ENCODE data around the gene SMCO3. TPM values are rescaled to one million over a fixed set of nuclear protein-coding genes. Genes with fewer than 3 reads are reported as not detected.
"Not testable (repeated sequence)": the region's sequence is repeated elsewhere in the genome, so short reads cannot be mapped to it uniquely, and the experiment has no call there.

The SMCO3 gene
- polyA plus RNA-seq, 1 donor from 2014 or later = 2.7 TPM

- H3K9me3 ChIP-seq (ENCODE audit: low read length); H3K4me2 ChIP-seq (ENCODE audit: low read length); H3K27ac ChIP-seq (ENCODE audit: low read length); H2AFZ ChIP-seq (ENCODE audit: low read depth, low read length); H3K9me2 ChIP-seq (ENCODE audit: insufficient read depth, low read length); H3K79me2 ChIP-seq (replicated peaks; ENCODE audit: insufficient read depth, low read length); H3K27me3 ChIP-seq (ENCODE audit: insufficient read depth, low read depth, low read length); H3K9ac ChIP-seq (ENCODE audit: low read length); H3F3A ChIP-seq (ENCODE audit: insufficient read depth, low read length, poor library complexity, severe bottlenecking); H4K20me1 ChIP-seq (ENCODE audit: insufficient read depth); H3K4me3 ChIP-seq (ENCODE audit: low read length); H3K36me3 ChIP-seq (ENCODE audit: insufficient read depth, low read length): not testable (repeated sequence)
These were observed 54.2 kb downstream of the SMCO3 start for GRCh38 chr12:14759711-14760280.

- H3K4me2 ChIP-seq (ENCODE audit: low read length) = no peak overlapping the region
- no peaks in the 10 kb centered on the region for H3F3A ChIP-seq (ENCODE audit: insufficient read depth, low read length, poor library complexity, severe bottlenecking)
- H3K9me3 ChIP-seq (ENCODE audit: low read length) = no peaks in the 10 kb centered on the region
- no peaks in the 10 kb centered on the region for H3K9me2 ChIP-seq (ENCODE audit: insufficient read depth, low read length)
- H3K79me2 ChIP-seq (replicated peaks; ENCODE audit: insufficient read depth, low read length) = no peaks in the 10 kb centered on the region
- no peak overlapping the region for H2AFZ ChIP-seq (ENCODE audit: low read depth, low read length)
- TF ChIP-seq MXI1 (conservative IDR thresholded peaks at IDR 0.05; ENCODE audit: poor library complexity, severe bottlenecking) (no peak), EZH2 (IDR thresholded peaks at IDR 0.05; ENCODE audit: borderline replicate concordance, insufficient read depth, low read length, poor library complexity, severe bottlenecking) (no peak), TAF1 (IDR thresholded peaks at IDR 0.05; ENCODE audit: low read depth) (no peak), REST (IDR thresholded peaks at IDR 0.05; ENCODE audit: borderline replicate concordance) (no peak), SMC3 (conservative IDR thresholded peaks at IDR 0.05; ENCODE audit: poor library complexity) (no peak), RAD21 (conservative IDR thresholded peaks at IDR 0.05) (no peak), EP300 (conservative IDR thresholded peaks at IDR 0.05; ENCODE audit: poor library complexity, severe bottlenecking) (no peak)
- TF ChIP-seq, protein P1, sequence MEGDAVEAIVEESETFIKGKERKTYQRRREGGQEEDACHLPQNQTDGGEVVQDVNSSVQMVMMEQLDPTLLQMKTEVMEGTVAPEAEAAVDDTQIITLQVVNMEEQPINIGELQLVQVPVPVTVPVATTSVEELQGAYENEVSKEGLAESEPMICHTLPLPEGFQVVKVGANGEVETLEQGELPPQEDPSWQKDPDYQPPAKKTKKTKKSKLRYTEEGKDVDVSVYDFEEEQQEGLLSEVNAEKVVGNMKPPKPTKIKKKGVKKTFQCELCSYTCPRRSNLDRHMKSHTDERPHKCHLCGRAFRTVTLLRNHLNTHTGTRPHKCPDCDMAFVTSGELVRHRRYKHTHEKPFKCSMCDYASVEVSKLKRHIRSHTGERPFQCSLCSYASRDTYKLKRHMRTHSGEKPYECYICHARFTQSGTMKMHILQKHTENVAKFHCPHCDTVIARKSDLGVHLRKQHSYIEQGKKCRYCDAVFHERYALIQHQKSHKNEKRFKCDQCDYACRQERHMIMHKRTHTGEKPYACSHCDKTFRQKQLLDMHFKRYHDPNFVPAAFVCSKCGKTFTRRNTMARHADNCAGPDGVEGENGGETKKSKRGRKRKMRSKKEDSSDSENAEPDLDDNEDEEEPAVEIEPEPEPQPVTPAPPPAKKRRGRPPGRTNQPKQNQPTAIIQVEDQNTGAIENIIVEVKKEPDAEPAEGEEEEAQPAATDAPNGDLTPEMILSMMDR (IDR thresholded peaks at IDR 0.05; ENCODE audit: poor library complexity, severe bottlenecking) = no peak
- H3K9ac ChIP-seq (ENCODE audit: low read length) = no peak overlapping the region
- H3K27me3 ChIP-seq (ENCODE audit: insufficient read depth, low read depth, low read length) = no peaks in the 10 kb centered on the region
- no peaks in the 10 kb centered on the region for H4K20me1 ChIP-seq (ENCODE audit: insufficient read depth)
- H3K4me3 ChIP-seq (ENCODE audit: low read length) = no peak overlapping the region
- no peak overlapping the region for H3K27ac ChIP-seq (ENCODE audit: low read length)
- H3K36me3 ChIP-seq (ENCODE audit: insufficient read depth, low read length) = no peaks in the 10 kb centered on the region
These were observed 57.4 kb downstream of the SMCO3 start for GRCh38 chr12:14756334-14757143.

Other genes with a start within 250 kb of the SMCO3 start
- gene PLBD1, start 246.3 kb downstream of the SMCO3 start, polyA plus RNA-seq = not detected in 2 replicates
- 0.06 TPM in 1 of 2 replicates, not detected in the other for gene GUCY2C, start 117.6 kb downstream of the SMCO3 start, polyA plus RNA-seq
- 11.2 and 12.9 TPM in 2 replicates for gene WBP11, start 10.7 kb downstream of the SMCO3 start, polyA plus RNA-seq
- gene C12orf60, start 10.5 kb downstream of the SMCO3 start, polyA plus RNA-seq = 3.8 and 4.8 TPM in 2 replicates
- gene ART4, start 29.3 kb upstream of the SMCO3 start, polyA plus RNA-seq = not detected in 2 replicates
- gene MGP, start 71.7 kb upstream of the SMCO3 start, polyA plus RNA-seq = 0.90 TPM in 1 of 2 replicates, not detected in the other
- gene ERP27, start 124.4 kb upstream of the SMCO3 start, polyA plus RNA-seq = not detected in 2 replicates
- 4.2 and 7.7 TPM in 2 replicates for gene ARHGDIB, start 147.4 kb upstream of the SMCO3 start, polyA plus RNA-seq
- gene PDE6H, start 158.9 kb upstream of the SMCO3 start, polyA plus RNA-seq = 2.4 TPM in 1 of 2 replicates, not detected in the other